ENCODE results near the gene SLC14A1.

DNA sequence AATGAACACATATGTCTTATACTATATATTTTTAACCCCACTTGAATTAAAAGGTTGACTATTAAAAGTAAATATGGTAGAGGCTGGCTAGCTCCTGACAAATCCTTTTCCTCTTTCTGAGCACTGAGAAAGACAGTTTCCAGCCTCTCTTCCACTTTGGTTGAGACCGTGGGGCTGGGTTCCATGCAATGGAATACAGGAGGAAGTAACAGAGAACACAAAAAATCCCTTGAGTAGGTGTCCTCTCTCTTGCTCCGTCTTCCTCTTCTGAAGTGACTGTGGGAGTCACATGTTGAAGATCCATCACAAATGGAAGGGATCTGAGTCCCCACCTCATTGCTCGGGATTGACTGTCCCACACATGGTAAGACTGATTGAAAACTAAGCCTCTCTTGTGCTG lies 64.9 kb downstream of the SLC14A1 start:
- no peak for TF ChIP-seq POLR2A (IDR thresholded peaks at IDR 0.05)
- no peak for TF ChIP-seq CTCF (IDR thresholded peaks at IDR 0.05)

Data from ovary (tissue), 3 donors.